Activated gamma-delta T cell (primary cell): Measurements from ENCODE around the gene CCSER1.

Experiments used
- DNase-seq: peaks from one replicate; lab custom pipeline; 2025; lab: John Stamatoyannopoulos, UW

CCSER1 gene

DNA sequence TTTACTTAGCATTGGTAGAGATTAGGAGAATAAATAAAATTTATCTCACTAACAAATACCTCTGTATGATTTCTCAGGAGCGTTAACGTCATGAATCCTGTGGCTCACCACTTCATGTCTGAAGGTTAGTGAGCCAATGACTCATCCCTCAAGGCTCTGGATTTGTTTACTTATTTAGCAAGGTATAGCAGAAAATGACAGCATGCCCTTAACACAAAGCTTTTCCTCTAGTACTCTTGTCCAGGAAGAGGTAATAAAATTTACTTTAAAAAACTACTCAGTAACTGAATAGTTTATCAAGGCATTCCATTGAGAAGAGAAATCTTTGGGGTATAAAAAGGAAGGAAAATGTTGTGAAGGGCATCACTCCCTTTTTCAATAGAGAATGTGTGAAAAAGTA, 823.8 kb downstream of the CCSER1 start:
- no peak for DNase-seq

DNA sequence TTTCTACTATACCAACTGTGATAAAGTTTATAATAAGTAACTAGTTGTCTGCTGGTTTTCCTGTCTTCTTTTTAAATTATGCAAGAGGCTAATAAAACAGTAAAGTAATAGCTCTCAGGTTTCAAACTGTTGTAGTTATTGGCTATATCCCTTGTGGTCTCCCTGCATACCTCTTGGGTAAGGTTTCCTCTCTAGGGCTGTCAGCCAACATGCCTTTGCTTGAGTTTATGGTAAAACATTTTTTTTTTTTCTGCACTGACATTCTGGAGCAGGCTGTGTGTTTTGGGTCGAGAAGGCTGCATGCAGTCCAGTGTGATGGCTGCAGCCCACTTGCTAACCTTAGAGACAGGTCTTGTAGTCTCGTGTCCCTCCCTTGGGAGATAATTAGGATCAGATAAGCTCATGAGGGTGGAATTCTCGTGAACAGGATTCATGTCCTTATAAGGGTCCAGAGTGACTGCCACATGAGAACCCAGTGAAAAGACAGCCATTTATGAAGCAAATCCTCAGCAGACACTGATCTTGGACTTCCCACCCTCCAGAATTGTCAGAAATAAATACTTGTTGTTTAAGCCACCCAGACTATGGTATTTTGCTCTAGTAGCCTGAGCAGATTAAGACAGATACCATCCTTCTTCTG, 831.2 kb downstream of the CCSER1 start:
- DNase-seq, result no peak

DNA sequence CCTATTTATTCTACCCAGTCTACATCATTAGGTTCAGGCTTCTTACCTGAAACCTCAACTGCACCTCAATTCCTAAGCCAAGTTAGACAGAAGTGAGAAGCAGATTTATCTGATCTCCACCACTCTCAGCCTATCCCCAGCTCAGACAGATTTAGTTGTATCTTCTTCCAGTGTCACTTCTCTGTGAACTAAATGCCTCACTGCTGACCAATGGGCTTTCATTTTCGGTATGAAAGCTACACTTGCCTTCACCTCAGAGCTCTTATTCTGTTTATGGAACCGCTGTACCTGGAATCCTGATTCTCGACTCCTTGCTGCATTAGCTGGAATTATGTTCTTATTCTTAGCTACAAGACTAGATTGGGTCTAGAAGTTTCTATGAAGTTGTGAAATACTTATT, 833.2 kb downstream of the CCSER1 start:
- no peak for DNase-seq

DNA sequence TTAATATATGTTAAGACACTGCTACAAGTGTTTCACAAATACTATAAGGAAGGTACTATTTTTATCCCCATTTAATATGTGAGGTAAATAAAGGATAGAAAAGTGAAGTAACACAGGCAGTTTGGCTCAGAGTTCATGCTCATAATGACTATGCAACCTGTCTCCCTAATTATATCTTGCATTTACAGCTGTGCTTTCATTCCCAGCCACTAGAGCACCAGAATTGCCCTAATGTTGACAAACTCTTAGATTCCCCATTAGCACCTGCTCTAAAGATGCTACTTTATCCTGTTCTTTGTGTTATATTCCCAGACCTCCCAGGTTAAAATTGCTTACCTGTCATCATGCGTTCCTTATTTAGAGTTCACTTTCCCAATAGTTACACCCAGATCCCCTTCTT, 833.6 kb downstream of the CCSER1 start:
- DNase-seq, result no peak

DNA sequence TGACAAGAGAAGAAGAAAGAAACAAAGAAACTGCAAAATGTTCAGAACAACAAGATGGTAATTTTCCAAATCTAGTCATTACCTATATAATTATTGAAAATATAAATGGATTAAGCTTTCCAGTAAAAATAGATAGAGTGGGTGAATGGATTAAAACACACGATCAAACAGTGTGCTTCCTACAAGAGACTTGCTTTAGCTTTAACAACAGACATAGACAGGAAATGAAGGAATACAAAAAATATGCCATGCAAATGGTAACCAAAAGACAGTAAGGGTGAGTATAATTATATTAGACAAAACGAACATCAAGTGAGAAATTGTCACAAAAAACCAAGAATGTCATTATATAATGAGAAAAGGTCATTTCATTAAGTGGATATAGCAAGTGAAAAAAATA, 842.8 kb downstream of the CCSER1 start:
- no peak for DNase-seq

DNA sequence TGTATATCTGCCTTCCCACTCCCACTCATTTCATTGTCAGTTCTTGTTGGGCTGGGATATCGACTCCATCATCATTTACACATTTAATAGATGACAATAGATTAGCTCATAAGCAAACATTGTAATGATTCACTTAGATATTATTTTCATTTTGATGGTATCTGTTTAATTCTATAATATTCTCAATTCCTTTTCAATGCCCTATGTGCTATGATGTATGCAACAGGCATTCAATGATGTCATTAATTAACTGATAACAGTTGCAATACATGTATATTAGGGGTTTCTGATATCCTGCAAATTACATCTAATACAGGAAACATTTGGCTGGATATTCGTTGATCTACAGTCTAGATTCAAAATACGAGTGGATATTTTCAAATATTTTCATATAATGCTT, 850.5 kb downstream of the CCSER1 start:
- DNase-seq, result no peak

DNA sequence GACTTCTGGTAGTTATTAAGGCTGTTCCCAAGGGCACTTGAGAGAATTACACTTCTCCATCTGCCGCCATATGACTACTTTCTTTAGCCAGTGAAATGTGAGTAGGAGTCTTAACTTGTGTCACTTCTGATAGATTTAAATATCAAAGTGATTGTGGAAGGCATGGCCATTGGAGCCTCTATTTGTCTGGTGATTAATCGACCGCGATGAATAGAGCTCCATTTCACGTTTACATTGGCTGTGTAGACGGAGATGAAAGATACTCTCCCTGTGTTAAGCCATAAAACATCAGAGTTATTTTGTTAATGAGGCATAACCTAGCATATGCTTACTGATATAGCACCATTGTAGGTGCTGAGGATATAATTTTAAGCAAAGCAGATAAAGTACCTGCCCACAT, 852.4 kb downstream of the CCSER1 start:
- no peak for DNase-seq

DNA sequence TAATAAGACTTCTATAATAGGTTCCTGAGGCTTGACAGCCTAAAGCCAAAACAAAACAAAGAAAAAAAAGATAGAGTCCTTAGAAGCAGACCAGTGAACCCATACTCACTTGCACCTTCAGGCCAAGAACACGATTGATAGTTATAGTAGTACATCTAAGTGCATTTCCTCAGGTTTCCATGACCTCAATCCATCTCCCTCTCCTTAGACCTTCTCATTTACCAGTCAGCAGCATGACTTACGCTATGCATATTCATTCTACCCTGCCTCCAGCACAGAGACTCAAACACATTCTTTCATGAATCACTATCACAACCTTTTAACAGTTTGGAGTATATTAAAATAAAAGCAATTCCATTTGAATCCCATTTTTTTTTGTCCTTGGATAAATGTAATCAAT, 855.6 kb downstream of the CCSER1 start:
- DNase-seq, result no peak

DNA sequence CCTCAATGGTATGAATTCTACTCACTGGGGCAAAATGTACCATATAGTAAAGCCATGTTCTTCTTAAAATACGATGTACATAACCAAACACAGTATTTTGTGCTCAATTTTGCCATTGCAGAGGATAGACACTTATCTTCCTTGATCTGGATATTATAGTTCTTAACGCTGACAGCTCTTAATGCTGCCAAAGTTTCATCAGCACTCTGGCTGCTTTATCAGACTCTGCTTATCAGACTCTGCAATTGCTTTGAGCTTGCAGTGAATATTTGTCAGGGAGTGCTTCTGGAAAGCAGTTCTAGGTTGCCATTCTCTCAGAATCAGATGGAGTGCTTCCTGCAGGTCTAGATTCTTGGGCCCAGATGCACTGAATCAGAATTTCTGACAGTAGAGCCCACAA, 863.1 kb downstream of the CCSER1 start:
- DNase-seq, result no peak

DNA sequence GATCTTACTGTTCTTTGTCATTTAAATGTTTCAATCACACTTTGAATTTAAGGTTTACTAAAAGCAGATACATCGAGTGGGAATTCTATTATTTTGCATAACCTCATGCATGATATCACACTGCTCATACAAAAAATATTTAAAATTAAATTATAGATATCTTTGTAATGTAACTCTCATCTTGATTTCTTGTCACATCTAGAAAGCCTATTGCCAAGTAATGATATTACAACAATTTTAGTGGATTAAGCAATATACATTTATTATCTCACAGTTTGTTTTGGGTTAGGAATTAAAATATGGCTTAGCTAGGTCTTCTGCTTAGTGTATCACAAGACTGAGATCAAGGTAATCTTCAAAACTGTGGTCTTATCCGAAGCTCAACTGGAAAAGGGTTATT, 865.0 kb downstream of the CCSER1 start:
- no peak for DNase-seq

DNA sequence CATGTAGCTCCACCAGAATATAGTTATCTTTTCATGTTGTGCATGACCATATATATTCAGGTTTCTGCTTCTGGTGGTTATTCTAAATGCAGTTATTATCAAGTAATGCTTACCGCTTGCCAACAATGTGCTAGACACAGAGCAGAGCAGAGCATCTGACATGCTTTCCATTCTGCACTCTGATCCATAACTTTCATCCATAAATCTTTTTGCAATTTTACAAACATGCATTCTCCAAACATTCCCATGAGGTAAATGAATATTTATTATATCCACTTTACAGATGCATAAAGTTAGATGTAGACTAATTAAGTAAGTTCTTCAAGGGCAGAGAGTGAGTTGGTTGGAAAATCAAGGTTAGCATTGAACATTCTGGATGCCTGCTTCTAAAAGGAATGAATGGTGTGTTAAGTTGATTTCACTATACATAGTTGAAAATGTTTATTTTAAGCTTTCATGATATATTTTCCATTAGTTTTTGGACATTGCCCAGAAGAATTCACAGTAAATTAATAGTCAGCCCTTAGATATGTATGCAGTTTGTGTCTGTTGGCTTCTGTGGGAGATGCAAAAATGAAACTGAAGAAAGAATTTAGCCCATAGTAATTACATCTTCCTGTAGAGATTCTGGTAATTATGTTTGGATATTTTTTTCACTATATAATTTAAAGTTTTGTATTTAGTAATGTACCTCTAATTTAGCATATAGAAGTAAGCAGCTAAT, 867.8 kb downstream of the CCSER1 start:
- DNase-seq, result no peak

DNA sequence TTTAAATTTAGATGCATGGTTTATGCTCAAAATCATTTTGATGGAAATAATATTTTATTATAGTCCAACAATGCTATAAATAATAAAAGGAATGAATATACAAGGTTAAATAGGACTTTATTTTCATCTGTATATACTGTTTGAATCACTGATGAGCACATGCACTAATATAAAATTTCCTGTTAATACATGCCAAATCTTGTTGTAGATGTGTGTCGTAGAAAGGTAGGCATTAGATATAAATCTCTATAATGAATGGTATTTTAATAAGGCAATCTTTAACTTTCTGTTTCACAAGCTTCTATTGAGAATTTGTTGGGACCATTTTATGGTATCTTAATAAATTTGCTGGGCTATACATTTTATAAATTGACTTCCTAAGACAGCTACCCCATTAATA, 868.8 kb downstream of the CCSER1 start:
- no peak for DNase-seq

DNA sequence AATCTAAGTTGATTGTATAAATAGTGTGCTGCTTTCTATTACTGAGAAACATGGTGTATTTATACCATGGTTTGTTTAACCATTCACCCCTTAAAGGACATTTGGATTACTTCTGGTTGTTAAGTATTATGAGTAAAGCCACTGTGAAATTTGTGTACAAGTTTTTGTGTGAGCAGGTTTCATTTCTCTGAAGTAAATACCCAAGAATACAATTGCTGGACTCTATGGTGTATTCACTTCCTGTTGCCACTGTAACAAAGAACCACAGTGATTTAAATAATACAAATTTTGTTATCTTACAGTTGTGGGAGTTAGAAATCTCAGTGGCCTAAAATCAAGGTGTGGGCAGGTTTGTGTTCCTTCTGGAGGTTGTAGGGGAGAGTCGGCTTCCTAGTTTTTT, 869.6 kb downstream of the CCSER1 start:
- DNase-seq, result no peak

DNA sequence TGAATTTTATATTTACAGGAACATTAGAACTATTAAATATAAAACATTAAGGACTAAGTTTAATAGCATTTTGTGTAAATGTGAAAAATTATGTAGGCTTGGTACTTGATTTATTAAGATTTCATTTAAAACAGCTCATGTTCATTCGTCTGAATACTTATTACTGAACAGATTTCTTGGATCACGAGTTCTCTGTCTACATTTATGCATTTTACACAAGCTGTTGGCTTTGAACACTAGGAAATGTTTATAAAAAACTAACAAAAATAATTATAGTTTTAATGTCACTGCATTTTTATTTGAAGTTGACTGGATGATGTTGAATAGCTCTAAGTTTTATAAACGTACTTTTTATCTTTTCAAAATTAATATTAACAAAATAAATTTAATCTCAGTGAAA, 888.7 kb downstream of the CCSER1 start:
- DNase-seq, result no peak

DNA sequence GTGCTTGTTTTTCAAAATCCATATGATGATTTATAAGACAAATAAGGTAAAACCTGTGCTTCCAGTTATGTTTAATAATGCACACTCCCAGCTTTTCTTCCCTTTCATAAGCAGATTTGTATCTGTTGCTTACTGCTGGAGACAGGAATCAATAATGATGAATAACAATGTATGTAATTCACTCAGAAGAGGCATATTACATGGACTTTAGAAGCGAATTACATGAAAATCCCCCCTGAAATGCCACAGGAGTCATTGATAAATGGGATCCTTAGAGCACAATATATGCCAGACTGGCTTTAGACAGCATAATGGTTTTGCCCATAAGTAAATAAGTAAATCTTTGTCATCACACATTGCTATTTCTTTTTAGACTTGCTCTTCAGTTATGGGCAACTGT, 892.3 kb downstream of the CCSER1 start:
- no peak for DNase-seq

DNA sequence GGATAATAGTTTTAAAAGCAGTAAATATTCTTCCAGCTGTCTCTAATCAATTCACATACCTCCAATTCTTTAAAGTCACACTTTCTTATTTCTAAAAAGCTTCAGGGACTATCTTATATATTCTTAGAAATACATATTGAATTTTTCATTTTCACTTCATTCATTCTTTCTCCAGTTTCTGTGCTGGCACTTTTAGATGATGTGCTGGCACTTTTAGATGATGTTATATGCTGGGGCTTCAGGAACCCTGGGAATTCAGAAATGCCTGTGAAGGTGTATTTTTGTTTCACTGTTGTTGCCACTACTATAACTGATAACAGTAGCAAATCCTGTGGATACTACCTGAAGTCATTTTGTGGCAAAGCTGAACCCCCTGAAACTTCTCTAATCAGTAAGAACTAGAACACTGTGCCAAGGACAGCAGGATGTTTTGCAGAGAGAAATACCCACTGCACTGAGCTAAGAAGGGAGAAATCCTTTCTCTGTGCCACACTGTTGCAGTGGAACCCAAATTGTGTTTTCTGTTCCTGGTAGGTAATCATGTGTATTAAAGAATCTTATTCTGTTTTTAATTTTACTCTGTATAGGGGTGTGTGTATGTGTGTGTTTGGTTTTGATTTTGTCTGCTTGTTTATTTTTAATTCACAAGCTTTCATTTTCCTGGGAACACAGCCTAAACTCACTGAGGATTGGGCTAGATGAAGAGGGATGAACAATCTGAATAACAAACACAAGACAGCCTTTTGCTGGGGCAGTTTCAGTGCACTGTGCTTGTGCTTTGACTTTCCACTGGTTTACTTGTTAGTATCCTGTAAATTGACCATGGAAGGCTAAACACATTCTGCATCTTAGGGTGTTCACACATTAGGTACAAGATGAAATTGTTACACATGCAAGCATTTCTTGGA, 898.3 kb downstream of the CCSER1 start:
- no peak for DNase-seq

DNA sequence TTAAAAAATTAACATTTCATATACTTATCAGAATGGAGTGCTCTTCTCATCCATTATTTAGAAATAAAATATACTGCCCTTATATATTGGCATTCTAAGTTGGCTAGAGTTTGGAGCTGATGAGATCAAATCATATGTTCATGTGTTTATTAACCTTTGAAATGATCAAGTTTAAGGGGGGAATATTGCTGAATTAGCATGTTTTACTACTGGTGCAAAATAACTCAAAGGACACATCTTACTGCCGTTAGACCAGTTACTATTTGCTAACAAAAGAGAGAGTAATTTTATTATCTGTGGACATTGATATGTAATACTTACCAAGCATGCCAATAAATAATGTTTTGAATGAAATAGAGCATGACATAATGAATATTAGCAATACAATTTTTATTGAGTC, 901.0 kb downstream of the CCSER1 start:
- no peak for DNase-seq

DNA sequence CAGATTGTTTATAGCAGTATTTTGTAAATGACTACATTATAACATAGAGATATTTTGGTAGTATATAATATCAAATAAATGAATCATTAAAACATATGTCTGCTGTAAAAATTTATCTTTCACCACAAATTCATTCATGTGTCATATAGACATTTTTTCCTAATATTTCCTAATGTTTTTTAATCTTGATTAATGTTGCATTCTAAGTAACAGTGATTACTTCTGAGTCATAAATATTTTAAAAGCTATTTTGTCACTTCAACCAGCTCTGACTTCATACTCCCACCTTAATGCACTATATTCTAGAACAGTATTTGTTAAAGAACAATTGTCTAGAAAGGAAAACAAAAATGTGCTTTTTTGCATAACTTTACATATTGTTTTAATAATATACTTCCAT, 904.6 kb downstream of the CCSER1 start:
- DNase-seq, result no peak

DNA sequence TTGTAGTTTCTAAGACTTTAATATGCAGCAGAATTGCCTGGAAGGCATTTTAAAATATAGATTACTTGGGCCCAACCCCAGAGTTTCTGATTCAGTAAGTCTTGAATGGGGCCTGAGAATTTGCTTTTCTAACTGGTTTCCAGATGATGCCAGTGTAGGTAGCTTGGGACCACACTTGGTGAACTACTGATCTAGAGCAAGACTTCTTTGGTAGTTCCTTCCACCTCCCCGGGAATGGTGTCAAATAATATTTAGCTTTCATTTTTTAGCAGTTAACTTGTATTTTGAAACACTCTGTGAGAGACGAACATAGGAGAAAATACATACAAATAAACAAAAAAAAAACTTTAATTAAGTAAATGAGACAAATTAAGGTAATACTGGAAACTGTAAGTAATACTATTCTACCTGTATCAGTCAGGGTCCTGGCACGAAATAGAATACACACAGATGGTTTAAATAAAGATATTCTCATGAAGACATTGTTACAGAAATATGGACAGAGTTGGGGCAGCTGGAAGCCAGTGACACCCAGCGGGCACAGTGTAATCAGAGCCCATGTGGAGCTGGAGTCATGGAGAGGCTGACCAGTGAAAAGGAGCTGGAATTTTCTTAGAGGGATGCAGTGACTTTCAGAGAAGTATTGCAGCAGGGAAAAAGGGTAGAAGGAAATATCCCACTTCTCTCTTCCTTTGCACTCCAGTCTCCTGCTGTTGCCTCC, 905.7 kb downstream of the CCSER1 start:
- no peak for DNase-seq

DNA sequence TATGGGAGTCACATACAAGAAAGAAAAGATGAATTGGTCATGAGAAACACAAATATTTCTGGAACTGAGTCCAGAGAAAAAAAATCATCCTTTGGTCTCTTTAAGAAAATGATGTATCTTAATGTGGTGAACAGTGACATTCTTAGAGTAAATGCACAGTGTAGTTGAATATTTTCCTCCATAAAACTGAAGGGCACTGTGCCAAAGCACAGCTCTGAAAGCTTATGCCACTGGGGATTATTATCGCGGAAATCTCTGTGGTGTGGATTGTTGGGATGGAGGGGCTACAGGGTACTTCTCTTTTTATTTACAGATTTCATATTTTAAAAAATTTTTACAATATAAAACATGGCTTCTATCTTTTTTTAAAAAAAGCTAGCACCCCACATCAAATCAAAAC, 908.1 kb downstream of the CCSER1 start:
- DNase-seq, result no peak

DNA sequence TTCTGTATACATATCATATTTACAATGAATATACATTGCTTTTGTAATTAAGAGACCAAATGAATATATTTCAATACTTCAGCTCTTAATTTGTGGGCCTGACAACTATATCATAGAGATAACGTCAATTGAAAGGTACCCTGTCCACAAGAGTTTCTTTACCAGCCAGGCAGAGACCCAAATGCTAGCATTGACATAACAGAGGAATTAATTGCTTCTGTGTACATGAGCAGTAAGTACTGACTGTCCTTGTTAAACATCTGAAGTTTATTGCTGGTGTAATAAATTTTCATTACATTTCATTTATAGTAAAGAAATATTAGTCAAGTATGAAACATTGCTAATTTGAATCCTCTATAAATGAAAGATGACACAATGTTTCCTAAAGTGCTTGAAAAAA, 910.8 kb downstream of the CCSER1 start:
- DNase-seq, result no peak

DNA sequence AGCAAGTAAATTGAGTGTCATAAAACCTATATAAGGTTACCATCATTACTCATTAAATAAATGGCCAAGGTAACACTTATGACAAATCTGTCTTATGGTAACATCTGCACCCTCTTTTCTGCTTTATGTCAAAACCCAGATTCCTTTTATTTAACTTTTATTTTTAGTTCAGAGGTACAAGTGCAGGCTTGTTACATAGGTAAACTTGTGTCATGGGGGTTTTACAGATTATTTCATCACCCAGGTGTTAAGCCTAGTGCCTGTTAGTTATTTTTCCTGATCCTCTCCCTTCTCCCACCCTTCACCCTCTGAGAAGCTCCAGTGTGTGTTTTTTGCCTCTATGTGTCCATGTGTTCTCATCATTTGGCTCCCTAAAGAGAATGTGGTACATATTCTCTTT, 930.7 kb downstream of the CCSER1 start:
- DNase-seq, result no peak
